ENCODE measurements around the gene BBS4. TPM values are rescaled to one million over a fixed set of nuclear protein-coding genes. Genes with fewer than 3 reads are reported as not detected.
A peak's percentile ranks its signal among the peaks of the same experiment; 100 is the strongest.

The BBS4 gene
- polyA plus RNA-seq, 4 donors, result 2.9 to 27.2 (median 6.0) TPM

DNA sequence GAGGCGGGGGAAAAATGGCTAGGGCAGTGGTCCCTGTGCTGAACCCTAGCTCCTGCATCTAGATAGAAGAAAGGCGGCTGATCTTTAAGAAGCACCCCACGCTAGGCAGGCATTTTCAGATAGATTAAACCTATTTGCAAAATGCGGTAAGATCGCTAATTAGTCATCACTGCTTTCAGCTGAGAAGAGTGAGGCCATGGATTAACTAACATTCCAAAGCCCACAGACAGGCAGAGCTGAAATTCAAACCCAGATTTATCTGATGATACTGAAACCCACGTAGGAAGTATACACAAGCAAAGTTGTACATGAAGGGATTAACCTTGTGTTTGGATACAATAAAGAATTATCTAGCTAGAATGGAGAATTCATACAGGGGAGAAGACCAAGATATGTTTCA is 92.8 kb downstream of the BBS4 start:
- peaks cover 8 to 11% (median 9%) of the 10 kb centered on the region in 3 donors for H3K4me1 ChIP-seq (ENCODE audit: control insufficient read depth in 3 of 3, insufficient read depth in 2 of 3, low read depth in 1 of 3, low read length in 2 of 3)
- H3K27me3 ChIP-seq (ENCODE audit: control insufficient read depth in 3 of 3, insufficient read depth in 3 of 3, low read length in 3 of 3), result no peaks in the 10 kb centered on the region
- no peak for DNase-seq
- 75 to 85% (median 81%) methylated on average over 6 of the region's 6 CpGs for WGBS, 3 donors
- H3K4me3 ChIP-seq (ENCODE audit: low read depth in 1 of 3, low read length in 3 of 3), result no peak overlapping the region
- peaks cover 3 to 18% (median 4%) of the 10 kb centered on the region in 3 donors for H3K36me3 ChIP-seq (ENCODE audit: control insufficient read depth in 3 of 3, insufficient read depth in 2 of 3, low read depth in 1 of 3, low read length in 3 of 3)
- no peaks in the 10 kb centered on the region for H3K9me3 ChIP-seq (ENCODE audit: control insufficient read depth in 2 of 2, insufficient read depth in 1 of 2, low read depth in 1 of 2, low read length in 1 of 2)
- no peak for FAIRE-seq
- no peak overlapping the region for H3K27ac ChIP-seq (ENCODE audit: low read depth in 1 of 3, low read length in 2 of 3)

DNA sequence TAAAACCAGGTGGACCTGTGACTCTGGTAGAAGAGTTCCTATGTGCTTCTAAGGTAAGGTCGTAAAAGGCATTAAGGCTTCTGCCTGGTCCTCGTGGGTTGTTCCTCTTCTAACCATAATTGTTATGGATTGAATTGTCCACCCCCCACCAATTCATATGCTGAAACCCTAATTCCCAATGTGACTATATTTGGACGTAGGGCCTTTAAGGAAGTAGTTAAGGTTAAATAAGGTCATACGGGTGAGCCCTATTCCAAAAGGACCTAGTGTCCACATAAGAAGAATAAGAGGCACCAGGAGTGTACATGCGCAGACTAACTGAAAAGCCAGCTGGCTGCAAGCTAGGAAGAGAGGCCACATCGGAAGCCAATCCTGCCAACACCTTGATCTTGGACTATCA is 95.6 kb downstream of the BBS4 start:
- Histone ChIP-seq H3K4me1 (ENCODE audit: control insufficient read depth in 3 of 3, insufficient read depth in 2 of 3, low read depth in 1 of 3, low read length in 2 of 3) (peaks cover 8 to 18% (median 12%) of the 10 kb centered on the region in 3 donors), H3K4me3 (ENCODE audit: low read depth in 1 of 3, low read length in 3 of 3) (no peak overlapping the region), H3K27me3 (ENCODE audit: control insufficient read depth in 3 of 3, insufficient read depth in 3 of 3, low read length in 3 of 3) (no peaks in the 10 kb centered on the region), H3K27ac (ENCODE audit: low read depth in 1 of 3, low read length in 2 of 3) (no peak overlapping the region), H3K9me3 (ENCODE audit: control insufficient read depth in 2 of 2, insufficient read depth in 1 of 2, low read depth in 1 of 2, low read length in 1 of 2) (no peaks in the 10 kb centered on the region), H3K36me3 (ENCODE audit: control insufficient read depth in 3 of 3, insufficient read depth in 2 of 3, low read depth in 1 of 3, low read length in 3 of 3) (peaks cover 0 to 8% (median 0%) of the 10 kb centered on the region in 3 donors)
- DNase-seq (no peak), FAIRE-seq (no peak)
- 77 to 82% (median 80%) methylated on average over 6 of the region's 6 CpGs for WGBS, 3 donors

DNA sequence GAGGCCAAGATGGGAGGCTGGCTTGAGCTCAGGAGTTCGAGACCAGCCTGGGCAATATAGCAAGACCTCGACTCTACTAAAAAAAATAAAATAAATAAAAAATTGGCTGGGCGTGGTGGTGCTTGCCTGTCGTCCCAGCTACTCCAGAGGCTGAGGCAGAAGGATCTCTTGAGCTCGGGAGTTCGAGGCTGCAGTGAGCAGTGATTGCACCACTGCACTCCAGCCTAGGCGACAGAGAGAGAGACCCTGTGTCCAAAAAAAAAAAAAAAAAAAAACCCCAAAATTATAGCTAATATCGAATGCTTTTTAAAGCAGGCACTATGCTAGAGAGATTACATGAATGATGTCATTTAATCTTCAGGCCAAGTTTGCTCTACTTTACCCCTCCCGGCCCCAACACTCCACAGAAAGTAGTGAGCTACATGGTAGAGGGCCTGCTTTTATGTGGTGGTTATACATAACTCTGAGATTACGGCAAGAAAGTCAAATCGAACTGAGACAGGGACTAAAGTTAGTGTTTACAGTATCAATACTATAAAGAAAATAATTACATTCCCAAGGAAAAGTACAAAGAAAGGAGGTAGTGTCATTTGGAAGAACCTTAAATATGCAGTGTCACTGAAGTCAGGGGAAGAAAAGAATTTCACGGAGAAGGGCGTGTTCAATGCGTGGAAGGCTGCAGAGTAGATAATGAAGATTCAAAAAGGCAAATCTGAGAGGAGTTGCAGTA is 96.4 kb downstream of the BBS4 start:
- WGBS, 3 donors, result 22 to 38% (median 28%) methylated on average over 14 of the region's 14 CpGs
- Histone ChIP-seq H3K27me3 (ENCODE audit: control insufficient read depth in 3 of 3, insufficient read depth in 3 of 3, low read length in 3 of 3) (no peaks in the 10 kb centered on the region), H3K36me3 (ENCODE audit: control insufficient read depth in 3 of 3, insufficient read depth in 2 of 3, low read depth in 1 of 3, low read length in 3 of 3) (peaks cover 0 to 5% (median 0%) of the 10 kb centered on the region in 3 donors), H3K4me3 (ENCODE audit: low read depth in 1 of 3, low read length in 3 of 3) (peak overlapping the region; percentile 82 to 91 (median 84)), H3K9me3 (ENCODE audit: control insufficient read depth in 2 of 2, insufficient read depth in 1 of 2, low read depth in 1 of 2, low read length in 1 of 2) (no peaks in the 10 kb centered on the region), H3K4me1 (ENCODE audit: control insufficient read depth in 3 of 3, insufficient read depth in 2 of 3, low read depth in 1 of 3, low read length in 2 of 3) (peaks cover 8 to 18% (median 12%) of the 10 kb centered on the region in 3 donors), H3K27ac (ENCODE audit: low read depth in 1 of 3, low read length in 2 of 3) (peak overlapping the region in 2 of 3 donors; percentile 89 to 94)
- DNase-seq (no peak), FAIRE-seq (no peak)

DNA sequence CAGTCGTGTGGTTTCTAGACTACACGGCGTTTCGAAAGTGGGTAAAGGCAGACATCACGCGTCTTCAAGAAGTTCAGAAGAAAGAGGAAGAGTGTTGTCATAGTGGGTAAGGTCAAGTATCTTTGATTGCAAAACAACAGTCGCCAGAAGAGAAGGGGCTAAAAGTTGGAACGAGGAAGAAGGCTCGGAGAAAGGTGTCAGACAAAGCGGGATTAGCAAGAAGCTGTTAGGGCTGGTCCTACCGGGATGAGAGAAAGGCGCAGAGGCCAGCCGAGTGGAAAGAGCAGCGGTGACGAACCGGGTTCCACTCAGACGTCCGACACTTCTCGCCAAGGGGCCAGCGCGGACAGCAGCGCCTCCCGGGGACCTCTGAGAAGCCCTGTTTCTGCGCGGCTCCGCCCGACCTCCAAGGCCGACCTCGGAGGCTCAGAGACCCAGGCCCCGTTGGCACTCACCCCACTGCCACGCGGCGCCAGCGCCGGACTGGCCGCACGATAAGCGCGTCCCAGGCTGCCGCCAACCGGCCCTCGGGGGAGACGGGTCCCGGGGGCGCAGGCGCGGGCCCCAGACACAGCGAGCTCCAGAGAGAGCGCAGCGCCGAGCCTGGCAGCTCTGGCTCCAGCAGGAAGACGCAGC is 97.1 kb downstream of the BBS4 start:
- peak overlapping the region; percentile 82 to 91 (median 84) for H3K4me3 ChIP-seq (ENCODE audit: low read depth in 1 of 3, low read length in 3 of 3)
- no peaks in the 10 kb centered on the region for H3K9me3 ChIP-seq (ENCODE audit: control insufficient read depth in 2 of 2, insufficient read depth in 1 of 2, low read depth in 1 of 2, low read length in 1 of 2)
- H3K4me1 ChIP-seq (ENCODE audit: control insufficient read depth in 3 of 3, insufficient read depth in 2 of 3, low read depth in 1 of 3, low read length in 2 of 3), result peaks cover 8 to 18% (median 12%) of the 10 kb centered on the region in 3 donors
- peak overlapping the region; percentile 83 to 94 (median 89) for H3K27ac ChIP-seq (ENCODE audit: low read depth in 1 of 3, low read length in 2 of 3)
- DNase-seq, result peak; percentile 41 to 70
- peaks cover 0 to 2% (median 0%) of the 10 kb centered on the region in 3 donors for H3K36me3 ChIP-seq (ENCODE audit: control insufficient read depth in 3 of 3, insufficient read depth in 2 of 3, low read depth in 1 of 3, low read length in 3 of 3)
- 0% methylated on average over 45 to 52 of the region's 52 CpGs for WGBS, 3 donors
- H3K27me3 ChIP-seq (ENCODE audit: control insufficient read depth in 3 of 3, insufficient read depth in 3 of 3, low read length in 3 of 3), result no peaks in the 10 kb centered on the region
- FAIRE-seq, result no peak

DNA sequence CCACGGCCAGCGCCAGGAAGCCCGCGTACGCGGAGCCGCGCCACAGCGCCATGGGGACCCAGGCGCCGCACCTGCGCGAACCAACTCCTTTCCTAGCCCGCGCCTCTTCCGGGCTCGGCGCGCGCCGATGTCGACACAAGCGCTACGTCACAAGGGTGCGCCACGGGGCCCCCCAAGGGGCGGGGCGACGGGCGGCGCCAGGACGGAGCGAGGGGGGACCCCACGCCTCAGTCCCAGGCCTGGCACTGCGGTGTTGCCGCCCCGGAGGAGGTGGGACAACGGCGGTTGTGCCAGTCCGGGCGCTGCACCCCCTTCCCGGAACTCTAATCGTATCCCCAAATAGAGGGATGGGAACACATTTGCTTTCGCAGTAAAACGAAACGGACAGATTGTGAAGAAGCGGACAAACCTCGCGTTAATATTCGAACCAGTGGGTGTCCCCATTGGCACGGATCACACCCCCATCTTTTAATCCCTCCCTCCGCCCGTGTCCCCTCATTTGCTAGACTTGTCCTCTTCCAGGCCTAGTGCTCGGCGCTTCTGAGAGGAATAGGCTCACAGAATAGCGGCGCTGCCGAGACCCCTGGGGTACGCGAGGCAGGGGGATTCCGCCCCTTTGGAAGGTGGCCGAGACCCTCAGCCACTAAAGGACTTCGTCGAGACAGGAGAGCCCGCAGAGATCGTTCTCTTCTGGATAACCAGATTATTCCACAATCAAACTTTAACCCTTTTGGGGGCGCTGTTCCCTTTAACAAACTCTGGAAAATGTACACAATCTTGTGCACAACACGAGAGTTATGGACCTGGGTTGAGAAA is 97.8 kb downstream of the BBS4 start, which contains the start of gene ADPGK:
ADPGK (minus strand) TSS at position 119 of the 816 bp plus-strand sequence; CDS start at position 52, 67 bp downstream.
- WGBS, 3 donors, result 0% methylated on average over 57 to 68 of the region's 68 CpGs
- H3K9me3 ChIP-seq (ENCODE audit: control insufficient read depth in 2 of 2, insufficient read depth in 1 of 2, low read depth in 1 of 2, low read length in 1 of 2), result no peaks in the 10 kb centered on the region
- H3K4me1 ChIP-seq (ENCODE audit: control insufficient read depth in 3 of 3, insufficient read depth in 2 of 3, low read depth in 1 of 3, low read length in 2 of 3), result peaks cover 8 to 18% (median 12%) of the 10 kb centered on the region in 3 donors
- peak within 1 kb of the TSS; percentile 82 to 91 (median 84) for H3K4me3 ChIP-seq (ENCODE audit: low read depth in 1 of 3, low read length in 3 of 3)
- H3K27me3 ChIP-seq (ENCODE audit: control insufficient read depth in 3 of 3, insufficient read depth in 3 of 3, low read length in 3 of 3), result no peaks in the 10 kb centered on the region
- H3K27ac ChIP-seq (ENCODE audit: low read depth in 1 of 3, low read length in 2 of 3), result peak within 1 kb of the TSS; percentile 83 to 94 (median 89)
- FAIRE-seq (no peak), DNase-seq (peak; percentile 92 to 99)
- H3K36me3 ChIP-seq (ENCODE audit: control insufficient read depth in 3 of 3, insufficient read depth in 2 of 3, low read depth in 1 of 3, low read length in 3 of 3), result peaks cover 0 to 2% (median 0%) of the 10 kb centered on the region in 3 donors

DNA sequence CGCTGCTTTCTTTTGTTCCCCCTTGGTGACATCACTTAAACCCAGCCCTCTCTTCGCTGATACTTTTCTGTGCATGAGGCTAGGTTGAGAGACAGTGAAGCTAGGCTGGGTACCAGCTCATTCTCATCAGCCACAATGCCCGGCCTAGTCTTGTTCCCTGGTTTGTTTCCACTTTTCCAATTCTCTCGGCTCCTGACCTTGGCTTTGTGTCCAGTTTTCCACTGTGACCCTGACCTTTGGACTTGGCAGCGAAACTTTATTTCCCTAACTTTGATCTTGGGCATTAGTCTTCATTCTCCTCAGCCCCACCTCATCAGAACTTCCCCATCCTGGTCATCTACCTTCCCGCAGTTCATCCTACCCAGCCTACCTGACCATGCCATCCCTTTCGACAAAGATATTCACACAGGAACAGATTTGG is 98.5 kb downstream of the BBS4 start:
- FAIRE-seq (no peak), DNase-seq (no peak)
- H3K27me3 ChIP-seq (ENCODE audit: control insufficient read depth in 3 of 3, insufficient read depth in 3 of 3, low read length in 3 of 3), result no peaks in the 10 kb centered on the region
- peaks cover 0 to 2% (median 0%) of the 10 kb centered on the region in 3 donors for H3K36me3 ChIP-seq (ENCODE audit: control insufficient read depth in 3 of 3, insufficient read depth in 2 of 3, low read depth in 1 of 3, low read length in 3 of 3)
- peak overlapping the region; percentile 83 to 94 (median 89) for H3K27ac ChIP-seq (ENCODE audit: low read depth in 1 of 3, low read length in 2 of 3)
- no peaks in the 10 kb centered on the region for H3K9me3 ChIP-seq (ENCODE audit: control insufficient read depth in 2 of 2, insufficient read depth in 1 of 2, low read depth in 1 of 2, low read length in 1 of 2)
- peak overlapping the region; percentile 82 to 91 (median 84) for H3K4me3 ChIP-seq (ENCODE audit: low read depth in 1 of 3, low read length in 3 of 3)
- peaks cover 8 to 18% (median 12%) of the 10 kb centered on the region in 3 donors for H3K4me1 ChIP-seq (ENCODE audit: control insufficient read depth in 3 of 3, insufficient read depth in 2 of 3, low read depth in 1 of 3, low read length in 2 of 3)
- WGBS, 3 donors, result 25 to 36% (median 32%) methylated on average over 7 of the region's 7 CpGs

DNA sequence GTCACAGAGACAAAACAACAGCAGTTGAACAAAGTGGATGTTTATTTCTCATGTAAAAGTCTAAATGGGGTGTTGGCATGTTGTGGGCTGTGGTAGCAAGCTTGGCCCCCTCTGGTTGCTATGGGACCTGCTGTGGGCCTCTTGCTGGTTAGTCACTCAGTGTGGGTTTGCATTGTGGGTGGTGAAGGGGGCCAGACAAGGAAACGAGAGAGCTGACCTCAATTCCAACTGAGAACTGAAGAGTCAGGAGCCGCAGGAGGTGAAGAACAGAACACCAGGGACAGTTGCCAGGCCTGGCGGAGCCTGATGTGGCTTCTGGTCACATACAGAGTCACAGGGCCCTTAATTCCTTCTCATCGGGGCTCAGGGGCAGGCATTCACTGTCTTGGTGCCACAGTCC is 99.4 kb downstream of the BBS4 start:
- no peak overlapping the region for H3K27ac ChIP-seq (ENCODE audit: low read depth in 1 of 3, low read length in 2 of 3)
- no peaks in the 10 kb centered on the region for H3K9me3 ChIP-seq (ENCODE audit: control insufficient read depth in 2 of 2, insufficient read depth in 1 of 2, low read depth in 1 of 2, low read length in 1 of 2)
- DNase-seq, result no peak
- H3K4me3 ChIP-seq (ENCODE audit: low read depth in 1 of 3, low read length in 3 of 3), result no peak overlapping the region
- H3K36me3 ChIP-seq (ENCODE audit: control insufficient read depth in 3 of 3, insufficient read depth in 2 of 3, low read depth in 1 of 3, low read length in 3 of 3), result peaks cover 0 to 2% (median 0%) of the 10 kb centered on the region in 3 donors
- no peak for FAIRE-seq
- H3K27me3 ChIP-seq (ENCODE audit: control insufficient read depth in 3 of 3, insufficient read depth in 3 of 3, low read length in 3 of 3), result no peaks in the 10 kb centered on the region
- H3K4me1 ChIP-seq (ENCODE audit: control insufficient read depth in 3 of 3, insufficient read depth in 2 of 3, low read depth in 1 of 3, low read length in 2 of 3), result peaks cover 8 to 18% (median 12%) of the 10 kb centered on the region in 3 donors
- WGBS, 3 donors, result 67 to 84% (median 74%) methylated on average over 4 of the region's 4 CpGs

DNA sequence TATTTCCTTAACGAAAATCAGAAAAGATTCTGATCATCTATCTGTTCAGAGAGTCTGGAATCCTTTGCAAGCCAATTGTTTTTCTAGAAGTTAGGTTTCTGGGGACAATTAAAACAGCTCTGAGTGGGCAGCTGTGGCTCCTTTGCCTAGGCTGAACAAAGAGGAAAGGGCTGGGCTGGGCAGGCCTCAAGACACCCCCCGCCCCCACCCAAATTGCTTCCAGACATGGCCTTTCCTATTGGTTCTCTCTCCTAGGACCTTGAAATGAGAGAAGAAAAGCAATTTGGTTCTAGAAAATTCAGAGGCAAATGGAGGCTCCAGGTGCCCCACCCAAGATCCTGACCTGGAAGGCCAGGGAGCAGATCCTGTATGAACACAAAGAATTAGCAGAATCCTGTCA is 99.8 kb downstream of the BBS4 start:
- Histone ChIP-seq H3K4me1 (ENCODE audit: control insufficient read depth in 3 of 3, insufficient read depth in 2 of 3, low read depth in 1 of 3, low read length in 2 of 3) (peaks cover 8 to 18% (median 12%) of the 10 kb centered on the region in 3 donors), H3K9me3 (ENCODE audit: control insufficient read depth in 2 of 2, insufficient read depth in 1 of 2, low read depth in 1 of 2, low read length in 1 of 2) (no peaks in the 10 kb centered on the region), H3K36me3 (ENCODE audit: control insufficient read depth in 3 of 3, insufficient read depth in 2 of 3, low read depth in 1 of 3, low read length in 3 of 3) (no peaks in the 10 kb centered on the region), H3K27me3 (ENCODE audit: control insufficient read depth in 3 of 3, insufficient read depth in 3 of 3, low read length in 3 of 3) (no peaks in the 10 kb centered on the region), H3K27ac (ENCODE audit: low read depth in 1 of 3, low read length in 2 of 3) (no peak overlapping the region), H3K4me3 (ENCODE audit: low read depth in 1 of 3, low read length in 3 of 3) (no peak overlapping the region)
- 79 to 97% (median 88%) methylated on average over 2 of the region's 2 CpGs for WGBS, 3 donors
- DNase-seq, result no peak
- FAIRE-seq, result no peak

All from small intestine (tissue), 7 donors.